Glomerular visceral epithelial cell (primary cell): ENCODE data around the gene HDAC5.
A peak's percentile ranks its signal among the peaks of the same experiment; 100 is the strongest.
"Not testable (repeated sequence)": the region's sequence is repeated elsewhere in the genome, so short reads cannot be mapped to it uniquely, and the experiment has no call there.

Experiments
- DNase-seq: peaks from one replicate; pipeline ENCODE4 v3.0.0-alpha.2; 2016; ENCODE audit errors: extremely low spot score

HDAC5 gene

DNA sequence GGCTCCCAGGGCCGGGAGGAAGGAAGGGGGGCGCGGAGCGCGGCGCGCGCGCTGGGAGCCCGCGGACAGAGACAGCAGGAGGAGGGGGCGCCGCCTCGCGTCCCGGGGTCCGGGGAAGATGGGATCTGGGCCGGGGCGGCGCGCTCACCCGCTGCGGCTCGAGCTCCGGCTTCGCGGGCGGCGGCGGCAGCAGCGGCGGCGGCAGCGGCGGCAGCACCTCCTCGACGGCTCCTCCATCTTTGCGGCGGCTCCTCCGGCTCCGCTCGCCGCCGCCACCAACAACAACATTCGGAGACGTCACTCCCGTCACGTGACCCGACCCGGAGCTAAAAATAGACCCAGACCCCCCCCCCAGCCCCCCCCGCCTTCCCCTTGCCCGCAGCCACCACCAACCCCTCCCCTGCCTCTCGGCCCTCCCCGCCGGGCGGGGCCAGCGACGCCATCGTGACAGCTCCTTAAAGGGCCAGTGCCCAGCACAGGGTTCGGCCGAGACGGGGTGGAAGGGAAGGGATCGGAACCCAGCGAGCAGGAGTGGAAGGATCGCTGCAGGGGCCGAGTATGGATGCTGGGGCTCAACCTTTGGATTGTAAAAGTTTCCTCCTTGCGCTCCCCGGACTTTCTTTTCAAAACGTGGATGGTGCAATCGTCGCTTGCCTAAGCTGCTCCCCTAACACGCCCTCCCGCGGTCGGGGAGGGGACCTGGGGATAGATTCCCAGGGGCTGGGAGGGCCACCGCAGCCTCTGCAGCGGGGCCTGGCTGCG lies at the start of gene HDAC5:
Gene HDAC5, minus strand, starts transcription at position 286 of the 762 bp plus-strand sequence. CDS start 6,126 bp downstream, outside the sequence.
- DNase-seq: peak; percentile 96

- DNase-seq: no peak
Measured at GRCh38 chr17:44171931-44172455, 48.6 kb upstream of the HDAC5 start.

DNA sequence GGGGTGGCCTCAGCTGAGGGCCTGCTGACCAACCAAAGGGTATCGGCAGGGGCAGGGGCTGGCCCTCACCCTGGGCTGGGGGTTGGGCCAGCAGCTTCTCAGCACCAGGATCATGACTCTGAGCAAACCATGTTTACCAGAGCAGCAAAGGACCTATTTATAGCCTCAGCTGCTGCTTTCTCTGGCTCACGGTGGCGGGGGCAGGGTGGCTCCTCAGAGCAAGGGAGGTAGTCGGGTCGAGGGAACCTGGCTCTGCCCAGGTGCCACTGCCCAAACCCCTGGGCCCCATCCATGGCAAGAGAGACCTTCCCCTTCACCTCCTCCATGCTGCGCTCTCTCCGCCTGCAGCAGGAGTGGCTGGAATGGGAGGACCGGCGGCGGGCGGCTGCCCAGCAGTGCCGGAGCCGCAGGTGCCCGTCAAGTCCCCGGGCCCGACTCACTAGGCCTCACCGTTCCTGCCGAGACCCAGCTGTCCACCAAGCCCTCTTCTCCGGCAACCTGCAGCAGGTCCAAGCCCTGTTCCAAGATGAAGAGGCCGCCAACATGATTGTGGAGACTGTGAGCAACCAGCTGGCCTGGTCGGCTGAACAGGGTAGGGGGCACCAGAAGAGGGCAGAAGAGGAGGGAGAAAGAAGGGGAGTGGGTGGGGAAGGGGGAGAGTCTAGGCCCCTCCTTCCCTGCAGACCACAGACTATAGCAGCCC lies 47.2 kb upstream of the HDAC5 start, which contains the start of gene ASB16:
Gene ASB16, plus strand, starts transcription at position 206 of the 703 bp plus-strand sequence. Its CDS starts 86 bp downstream, at position 292.
- no peak for DNase-seq

- no peak for DNase-seq
Measured at GRCh38 chr17:44170135-44170498, 46.7 kb upstream of the HDAC5 start.

DNA sequence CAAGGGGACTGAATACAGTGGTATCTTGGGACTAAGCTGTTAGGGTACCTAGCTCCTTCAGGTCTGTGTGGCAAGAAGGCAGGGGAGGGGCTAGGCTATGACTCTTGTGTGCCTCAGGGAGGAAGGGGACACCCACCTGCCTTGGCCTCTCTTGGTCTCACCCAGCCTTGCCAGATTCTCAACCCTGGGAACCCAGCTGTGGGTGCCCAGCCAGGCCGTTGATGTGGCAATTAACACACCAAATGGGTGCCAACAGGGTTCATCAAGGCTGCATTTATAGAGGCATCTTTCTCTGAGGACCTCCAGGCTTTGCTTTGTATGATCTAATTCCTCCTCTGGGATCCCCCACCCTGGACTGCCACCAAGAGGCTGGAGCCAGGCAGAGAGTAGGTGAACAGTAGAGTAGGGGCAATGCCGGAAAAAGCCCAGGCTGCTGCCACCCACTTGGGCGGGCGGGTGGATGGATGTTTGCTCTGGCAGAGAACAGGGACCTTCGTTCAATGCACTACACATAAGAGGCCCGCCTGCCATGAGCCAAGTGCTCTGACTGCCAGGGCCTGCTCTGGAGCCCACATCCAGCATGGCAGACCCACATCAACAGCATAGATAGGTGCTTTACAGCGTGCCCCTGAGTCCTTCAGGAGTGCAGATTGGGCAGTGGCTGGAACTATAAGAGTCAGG lies 43.9 kb upstream of the HDAC5 start:
- no peak for DNase-seq

GRCh38 chr17:44164476-44164875 lies 41.0 kb upstream of the HDAC5 start:
- no peak for DNase-seq

- no peak for DNase-seq
Measured at GRCh38 chr17:44159519-44160210, 36.2 kb upstream of the HDAC5 start.

DNA sequence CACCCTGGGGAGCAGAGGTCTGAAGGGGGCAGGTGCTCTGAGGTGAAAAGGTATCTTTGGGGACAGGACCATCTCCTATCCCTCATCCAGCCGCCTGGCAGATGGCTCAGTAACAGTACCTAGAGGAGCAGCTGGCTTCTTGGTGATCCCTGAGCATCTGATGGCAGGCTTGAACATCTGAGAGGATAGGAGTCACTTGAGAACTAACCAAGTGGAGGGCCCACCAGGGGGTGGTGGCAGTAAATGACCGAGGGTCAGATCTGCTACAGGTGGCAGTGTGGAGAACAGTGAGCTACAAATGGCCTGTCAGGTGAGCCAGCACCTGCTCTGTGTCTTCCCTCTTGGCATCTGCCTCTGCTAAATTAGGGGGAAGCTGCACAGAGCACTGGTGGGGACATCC lies 32.0 kb upstream of the HDAC5 start:
- no peak for DNase-seq

GRCh38 chr17:44152875-44153274 lies 29.4 kb upstream of the HDAC5 start:
- no peak for DNase-seq

GRCh38 chr17:44149750-44150329 lies 26.4 kb upstream of the HDAC5 start:
- DNase-seq: no peak

DNA sequence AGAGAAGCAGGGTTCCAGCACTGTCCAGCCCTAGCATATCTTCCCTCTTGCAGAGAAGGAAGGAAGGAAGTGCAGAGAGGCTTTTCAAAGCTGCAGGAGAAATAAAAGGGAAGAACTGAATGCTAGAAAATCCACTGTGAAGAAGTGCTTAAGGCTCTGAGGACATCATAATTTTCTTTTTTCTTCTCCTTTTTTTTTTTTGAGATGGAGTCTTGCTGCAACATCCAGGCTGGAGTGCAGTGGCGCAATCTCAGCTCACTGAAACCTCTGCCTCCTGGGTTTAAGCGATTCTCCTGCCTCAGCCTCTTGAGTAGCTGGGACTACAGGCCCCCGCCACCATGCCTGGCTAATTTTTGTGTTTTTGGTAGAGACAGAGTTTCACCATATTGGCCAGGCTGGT lies 25.6 kb upstream of the HDAC5 start:
- not testable (repeated sequence) for DNase-seq

DNA sequence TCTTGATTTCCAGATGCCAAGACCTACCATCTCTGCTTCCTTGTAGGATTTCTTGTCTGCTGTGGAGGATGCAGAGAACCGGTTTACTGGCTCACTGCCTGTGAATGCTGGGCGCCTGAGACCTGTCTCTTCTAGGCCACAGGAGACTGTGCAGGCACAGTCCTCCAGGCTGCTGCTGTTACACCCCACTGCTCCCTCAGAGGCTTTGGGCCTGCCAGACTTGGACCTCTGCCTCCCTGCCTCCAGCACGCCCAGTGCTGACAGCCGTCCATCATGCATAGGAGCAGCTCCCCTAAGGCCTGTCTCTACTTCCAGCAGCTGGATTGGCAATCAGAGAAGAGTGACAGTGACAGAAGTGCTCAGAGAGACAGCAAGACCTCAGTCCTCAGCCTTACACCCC lies 24.4 kb upstream of the HDAC5 start:
- no peak for DNase-seq

GRCh38 chr17:44146375-44147346 lies 23.2 kb upstream of the HDAC5 start:
- DNase-seq: no peak

DNA sequence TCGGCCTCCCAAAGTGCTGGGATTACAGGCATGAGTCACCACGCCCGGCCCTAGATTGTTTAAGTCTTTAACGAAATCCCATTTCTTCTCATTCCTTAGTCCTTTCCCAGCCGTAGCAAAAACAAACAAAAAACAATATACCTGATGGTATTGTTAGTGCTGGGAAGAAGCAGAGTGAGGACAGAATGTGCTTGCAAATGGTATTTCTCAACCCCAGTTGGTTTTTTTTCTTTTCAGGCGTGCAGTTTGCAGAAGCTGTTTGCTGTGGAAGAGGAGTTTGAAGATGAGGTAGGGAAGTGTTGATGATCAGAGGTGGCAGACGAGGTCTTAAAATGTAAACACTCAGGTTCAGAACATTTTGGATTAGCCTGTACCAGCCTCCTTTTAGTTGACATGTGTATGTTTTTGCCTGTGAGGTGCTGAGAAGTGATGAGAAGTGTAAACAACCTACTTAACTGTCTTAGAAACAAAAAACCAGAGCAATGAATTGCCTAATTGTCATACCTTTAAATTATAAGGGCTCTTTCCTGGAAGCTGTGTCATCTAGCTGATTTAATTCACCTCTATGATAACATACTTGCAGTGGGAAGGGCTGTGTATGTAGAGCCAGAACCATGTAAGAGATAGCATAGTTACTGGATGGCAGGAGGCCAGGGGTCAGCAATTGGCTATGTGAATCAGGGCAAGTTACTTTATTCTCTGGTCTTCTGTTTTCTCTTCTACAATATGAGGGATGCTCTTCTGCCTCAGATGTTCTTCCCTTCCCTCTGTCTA lies 21.7 kb upstream of the HDAC5 start:
- no peak for DNase-seq

DNA sequence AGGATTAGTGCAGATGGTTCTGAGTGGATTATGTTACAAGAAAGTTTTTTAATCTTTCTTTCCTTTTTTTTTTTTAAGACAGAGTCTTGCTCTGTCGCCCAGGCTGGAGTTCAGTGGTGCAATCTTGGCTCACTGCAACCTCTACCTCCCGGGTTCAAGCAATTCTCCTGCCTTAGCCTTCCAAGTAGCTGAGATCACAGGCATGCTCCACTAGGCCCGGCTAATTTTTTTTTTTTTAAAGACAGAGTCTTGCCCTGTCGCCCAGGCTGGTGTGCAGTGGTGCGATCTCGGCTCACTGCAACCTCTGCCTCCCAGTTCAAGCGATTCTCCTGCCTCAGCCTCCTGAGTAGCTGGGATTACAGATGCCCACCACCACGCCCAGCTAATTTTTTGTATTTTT lies 20.5 kb upstream of the HDAC5 start:
- DNase-seq: not testable (repeated sequence)

GRCh38 chr17:44137891-44138709 lies 14.7 kb upstream of the HDAC5 start:
- DNase-seq: peak; percentile 99

DNA sequence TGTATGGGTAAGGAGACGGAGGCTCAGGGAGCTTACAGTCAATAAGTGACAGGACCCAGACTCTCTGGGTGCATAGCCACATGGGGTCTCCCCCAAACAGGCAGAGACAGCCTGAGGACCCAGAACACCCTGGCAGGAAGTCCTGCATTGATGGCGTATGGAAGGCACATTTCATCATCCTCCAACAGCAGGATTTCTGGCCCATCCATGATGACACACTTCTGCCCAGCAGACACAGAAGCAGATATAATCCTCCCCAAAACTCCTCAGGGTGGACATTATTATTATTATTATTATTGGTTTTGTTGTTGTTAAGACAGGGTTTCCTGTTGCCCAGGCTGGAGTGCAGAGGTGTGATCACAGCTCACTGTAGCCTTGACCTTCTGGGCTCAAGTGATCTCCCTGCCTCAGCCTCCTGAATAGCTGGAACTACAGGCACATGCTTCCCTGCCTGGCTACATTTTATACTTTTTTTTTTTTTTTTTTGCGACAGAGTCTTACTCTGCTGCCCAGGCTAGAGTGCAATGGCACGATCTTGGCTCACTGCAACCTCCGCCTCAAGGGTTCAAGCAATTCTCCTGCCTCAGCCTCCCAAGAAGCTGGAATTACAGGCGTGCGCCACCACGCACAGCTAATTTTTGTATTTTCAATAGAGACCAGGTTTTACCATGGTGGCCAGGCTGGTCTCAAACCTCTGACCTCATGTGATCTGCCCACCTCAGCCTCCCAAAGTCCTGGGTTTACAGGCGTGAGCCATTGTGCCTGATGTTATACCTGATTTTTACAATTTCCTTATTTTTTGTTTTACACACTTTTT lies 11.5 kb upstream of the HDAC5 start:
- DNase-seq: no peak
